Activated T-helper 1 cell treated with Interleukin-2 at 50 U/mL for 16 hours (primary cell): ENCODE results near the gene PHAF1.
"Not testable (repeated sequence)": the region's sequence is repeated elsewhere in the genome, so short reads cannot be mapped to it uniquely, and the experiment has no call there.

ENCODE experiments used
- DNase-seq: peaks from one replicate; pipeline ENCODE4 v3.0.0-alpha.2; 2020; ENCODE audit warnings: low read depth

The PHAF1 gene

DNA sequence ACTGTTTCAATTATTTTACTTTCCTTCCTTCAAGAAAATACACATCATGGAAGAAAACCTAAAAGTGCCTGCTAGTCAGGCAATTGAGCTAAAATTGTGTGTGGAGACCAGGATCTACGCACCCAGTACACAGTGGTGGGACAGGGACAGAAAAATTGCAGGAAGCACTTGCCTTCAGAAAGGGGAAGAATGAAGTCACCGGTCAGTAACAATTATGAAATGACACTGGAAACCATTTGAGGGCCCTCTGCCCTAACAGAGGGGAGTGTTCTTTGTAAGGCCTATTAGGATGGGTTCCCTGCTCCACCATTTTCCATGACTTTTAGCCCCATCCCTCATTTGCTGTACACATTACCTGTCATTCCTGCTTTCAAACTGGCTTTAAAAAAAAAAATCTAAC lies 4.5 kb upstream of the PHAF1 start:
- no peak for DNase-seq

GRCh38 chr16:67105881-67106280 lies 3.9 kb upstream of the PHAF1 start:
- no peak for DNase-seq

GRCh38 chr16:67108489-67108888 lies 1.3 kb upstream of the PHAF1 start:
- no peak for DNase-seq

DNA sequence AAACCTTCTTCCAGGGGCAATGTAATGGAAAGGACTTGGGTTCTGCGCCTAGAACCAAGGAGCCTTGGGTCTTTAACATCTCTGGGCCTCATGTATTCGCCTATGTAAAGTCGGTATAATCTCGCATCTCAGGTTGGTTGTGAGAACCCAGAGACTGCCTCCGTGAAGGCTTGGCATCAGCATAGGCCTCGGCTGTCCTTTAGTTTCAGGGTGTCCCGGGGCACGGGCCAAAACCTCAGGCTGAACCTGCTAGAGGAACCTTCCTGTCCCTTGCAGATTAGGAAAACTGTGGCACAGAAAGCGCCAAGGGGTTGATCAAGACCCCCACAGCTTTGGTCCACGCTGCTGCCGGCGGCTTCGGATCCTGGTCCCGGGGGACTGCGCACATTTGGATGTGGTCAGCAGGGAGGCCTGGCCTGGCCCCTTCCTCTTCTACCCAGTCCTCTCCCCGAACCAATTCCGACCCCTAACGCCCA lies 772 bp upstream of the PHAF1 start:
- no peak for DNase-seq

GRCh38 chr16:67111951-67112444 lies 2.3 kb downstream of the PHAF1 start:
- no peak for DNase-seq

- no peak for DNase-seq
These were observed 3.1 kb downstream of the PHAF1 start for GRCh38 chr16:67112591-67113399.

DNA sequence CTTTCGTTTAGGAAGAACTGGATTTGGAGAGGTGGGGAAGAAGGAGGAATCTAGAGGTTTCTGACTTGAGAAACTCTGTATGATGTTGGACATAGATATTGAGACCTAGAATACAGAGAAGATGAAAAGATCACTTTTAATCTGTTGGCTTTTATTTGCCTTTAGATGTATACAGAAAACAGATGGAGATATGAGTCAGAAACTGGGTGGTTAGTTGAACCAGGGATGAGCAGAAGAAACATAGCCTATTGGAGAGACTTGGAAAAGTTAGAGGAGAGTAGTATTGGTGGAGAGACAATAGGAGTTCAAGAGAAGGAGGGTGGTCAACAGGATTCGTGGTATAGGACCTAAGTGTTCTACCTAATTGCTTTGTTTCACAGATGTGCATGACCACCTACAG lies 5.1 kb downstream of the PHAF1 start:
- no peak for DNase-seq

DNA sequence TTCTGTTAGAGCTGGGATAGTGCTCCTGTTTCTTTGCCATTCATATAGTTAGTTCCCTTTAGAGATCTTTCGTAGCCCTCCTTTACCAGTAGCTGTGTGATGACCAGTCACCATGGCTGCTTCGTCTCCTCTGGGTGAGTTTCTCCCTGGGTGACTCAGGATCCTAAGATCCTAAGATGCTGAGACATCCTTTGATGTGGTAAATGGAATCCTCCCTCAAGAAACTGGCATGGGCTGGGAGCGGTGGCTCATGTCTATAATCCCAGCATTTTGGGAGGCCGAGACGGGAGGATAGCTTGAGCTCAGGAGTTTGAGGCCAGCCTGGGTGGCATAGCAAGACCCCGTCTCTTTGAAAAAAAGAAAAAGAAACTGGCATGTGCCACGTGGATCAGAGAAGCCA lies 5.9 kb downstream of the PHAF1 start:
- no peak for DNase-seq

- DNase-seq = no peak
These were observed 6.9 kb downstream of the PHAF1 start for GRCh38 chr16:67116388-67117311.

- no peak for DNase-seq
These were observed 8.0 kb downstream of the PHAF1 start for GRCh38 chr16:67117716-67118115.

DNA sequence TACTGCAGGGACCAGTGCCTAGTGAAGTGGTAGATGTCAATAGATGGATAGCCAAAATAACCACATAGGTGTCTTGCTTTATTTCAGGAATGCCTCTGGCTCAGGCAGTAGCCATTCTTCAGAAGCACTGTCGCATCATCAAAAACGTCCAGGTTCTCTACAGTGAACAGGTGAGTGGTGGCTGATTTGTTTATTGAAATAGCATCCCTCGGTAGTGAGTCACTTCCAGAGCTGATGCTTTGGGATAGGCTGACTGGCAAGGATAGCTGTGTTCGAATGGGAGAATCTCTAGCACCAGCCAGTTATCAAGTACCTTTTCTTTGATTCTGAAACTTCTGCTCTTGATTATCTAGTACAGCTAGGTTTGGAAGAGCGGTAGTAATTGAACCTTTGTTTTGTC lies 10.3 kb downstream of the PHAF1 start:
- DNase-seq = no peak

DNA sequence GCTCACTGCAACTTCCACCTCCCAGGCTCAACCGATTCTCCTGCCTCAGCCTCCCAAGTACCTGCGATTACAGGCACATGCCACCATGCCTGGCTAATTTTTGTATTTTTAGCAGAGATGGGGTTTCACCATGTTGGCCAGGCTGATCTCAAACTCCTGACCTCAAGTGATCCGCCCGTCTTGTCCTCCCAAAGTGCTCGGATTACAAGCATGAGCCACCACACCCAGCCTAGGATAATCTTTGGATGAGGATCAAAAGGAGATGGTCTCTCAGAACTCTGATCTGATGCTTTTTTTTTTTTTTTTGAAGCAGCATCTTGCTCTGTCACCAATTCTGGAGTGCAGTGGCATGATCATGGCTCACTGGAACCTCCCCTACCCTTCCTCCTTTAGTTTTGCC lies 13.1 kb downstream of the PHAF1 start:
- not testable (repeated sequence) for DNase-seq

GRCh38 chr16:67128417-67128816 lies 18.7 kb downstream of the PHAF1 start:
- DNase-seq = no peak

- no peak for DNase-seq
These were observed 19.1 kb downstream of the PHAF1 start for GRCh38 chr16:67128887-67129286.

GRCh38 chr16:67129422-67129821 lies 19.7 kb downstream of the PHAF1 start:
- no peak for DNase-seq

- DNase-seq = no peak
These were observed 27.9 kb downstream of the PHAF1 start for GRCh38 chr16:67137605-67138004.

DNA sequence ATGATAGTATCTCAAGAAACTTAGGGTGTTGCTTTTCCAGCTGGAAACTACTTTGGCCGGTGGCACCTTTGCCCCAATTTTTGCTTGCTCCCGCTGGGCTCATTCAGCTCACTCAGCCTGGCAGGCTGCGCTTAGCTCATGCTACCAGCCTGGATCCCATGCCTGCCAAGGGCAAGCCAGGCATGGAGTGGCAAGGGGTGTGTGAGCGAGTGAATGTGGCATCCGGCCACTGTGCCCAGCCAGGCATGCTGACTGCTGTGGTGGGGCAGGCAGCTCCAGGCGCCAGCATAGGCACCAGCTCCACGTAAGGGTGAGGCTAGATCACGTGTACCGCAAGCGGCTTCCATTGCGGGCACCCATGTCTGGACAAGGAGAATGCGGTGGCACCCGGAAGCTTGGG lies 31.6 kb downstream of the PHAF1 start:
- no peak for DNase-seq

DNA sequence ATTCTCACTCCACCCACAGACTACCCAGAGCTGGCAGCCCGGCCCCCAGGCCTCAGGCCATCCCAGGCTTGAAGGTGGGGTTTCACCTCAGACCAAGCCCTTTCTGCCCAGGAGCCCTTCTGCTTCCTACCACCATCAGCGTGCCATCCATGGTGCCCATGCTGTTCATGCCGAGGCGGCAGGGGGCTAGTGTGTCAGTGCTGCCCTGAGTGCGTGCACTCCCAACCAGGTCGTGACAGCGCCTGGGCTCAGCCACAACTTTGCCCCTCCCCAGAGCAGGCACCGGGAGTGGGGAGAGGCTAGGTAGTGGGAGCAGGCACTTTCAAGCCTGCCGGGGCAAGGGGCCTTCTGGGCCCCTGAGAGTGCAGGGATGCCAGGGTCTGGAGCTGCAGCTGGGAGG lies 32.6 kb downstream of the PHAF1 start:
- no peak for DNase-seq

DNA sequence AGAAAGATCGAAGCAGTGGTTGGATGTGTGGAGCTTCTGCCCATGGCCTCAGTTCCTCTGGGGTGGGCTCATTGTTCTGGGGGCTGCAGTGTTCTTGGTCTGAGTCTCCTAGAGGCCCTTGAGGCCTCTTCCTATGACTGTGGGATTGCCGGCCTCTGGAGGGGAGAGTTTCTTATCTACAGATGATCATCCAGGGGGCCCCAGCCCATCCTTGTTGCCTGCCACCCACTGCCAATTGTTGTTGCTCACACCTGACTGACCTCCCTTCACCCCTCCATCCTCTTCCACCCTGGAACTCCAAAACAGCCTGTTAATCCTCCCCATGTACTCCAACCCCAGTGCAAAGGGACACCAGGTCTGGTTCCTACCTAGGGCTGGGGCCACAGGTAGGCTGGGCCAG lies 35.2 kb downstream of the PHAF1 start:
- no peak for DNase-seq

DNA sequence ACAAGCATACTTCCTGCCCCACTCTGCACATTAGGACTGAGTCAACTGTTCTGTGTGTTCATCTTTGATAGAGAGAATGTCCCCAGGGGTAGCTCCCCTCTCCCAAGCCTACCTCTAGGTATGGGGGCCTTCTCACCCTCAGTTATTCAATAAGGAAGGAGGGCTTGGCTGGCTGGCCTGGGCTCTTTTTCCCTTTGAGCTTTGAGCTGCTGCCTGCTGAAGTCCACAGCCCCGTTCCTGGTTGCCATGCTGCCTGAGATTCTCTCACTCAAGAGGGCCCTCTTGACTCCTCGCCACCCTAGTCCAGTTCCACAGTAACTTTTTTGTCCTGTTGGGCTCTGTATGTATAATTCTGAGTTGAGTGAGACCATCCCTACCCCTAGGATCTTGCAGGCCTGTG lies 36.0 kb downstream of the PHAF1 start:
- DNase-seq = no peak

DNA sequence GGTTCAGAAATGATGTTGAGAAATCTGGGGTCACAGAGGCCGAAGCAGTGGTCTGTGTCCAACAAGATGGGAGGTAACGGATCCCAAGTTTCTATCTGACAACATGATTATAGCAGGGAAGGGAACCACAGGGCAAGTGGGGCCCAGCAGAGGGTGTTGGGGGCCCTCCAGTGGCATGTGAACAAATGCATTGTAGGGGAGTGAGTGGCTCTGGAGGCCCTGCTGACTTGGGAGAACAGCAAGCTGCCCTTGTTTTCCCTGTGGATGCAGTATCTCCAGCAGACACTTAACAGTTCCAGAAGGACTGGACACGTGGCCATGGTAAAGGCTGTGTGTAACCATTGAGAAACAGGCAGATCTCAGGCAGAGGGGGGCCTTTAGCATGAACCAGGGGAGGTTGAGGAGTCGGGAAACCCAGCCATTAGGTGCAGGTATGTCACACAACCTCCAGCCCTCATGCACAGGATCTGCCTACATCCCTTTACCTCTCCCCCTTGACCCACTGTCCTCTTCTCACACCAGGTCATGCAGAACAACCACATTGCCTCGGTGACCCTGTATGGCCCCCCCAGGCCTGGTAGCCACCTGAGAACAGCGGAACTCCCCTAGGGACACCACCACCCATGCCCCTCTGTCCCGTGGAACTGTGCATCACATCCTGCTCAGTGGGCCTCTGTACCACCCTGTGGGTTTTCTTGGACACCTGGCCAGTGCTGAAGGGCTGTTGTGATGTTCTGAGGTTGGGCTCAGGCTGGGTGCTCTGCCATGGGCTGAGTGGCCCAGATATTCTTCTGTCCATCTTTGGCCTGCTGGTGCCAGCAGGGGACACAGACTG lies 37.0 kb downstream of the PHAF1 start:
- DNase-seq = no peak
